ENCODE data around the gene FAM3D.

Gene FAM3D

GRCh38 chr3:58690490-58690889, 23.9 kb upstream of the FAM3D start:
- TF ChIP-seq, protein P1, sequence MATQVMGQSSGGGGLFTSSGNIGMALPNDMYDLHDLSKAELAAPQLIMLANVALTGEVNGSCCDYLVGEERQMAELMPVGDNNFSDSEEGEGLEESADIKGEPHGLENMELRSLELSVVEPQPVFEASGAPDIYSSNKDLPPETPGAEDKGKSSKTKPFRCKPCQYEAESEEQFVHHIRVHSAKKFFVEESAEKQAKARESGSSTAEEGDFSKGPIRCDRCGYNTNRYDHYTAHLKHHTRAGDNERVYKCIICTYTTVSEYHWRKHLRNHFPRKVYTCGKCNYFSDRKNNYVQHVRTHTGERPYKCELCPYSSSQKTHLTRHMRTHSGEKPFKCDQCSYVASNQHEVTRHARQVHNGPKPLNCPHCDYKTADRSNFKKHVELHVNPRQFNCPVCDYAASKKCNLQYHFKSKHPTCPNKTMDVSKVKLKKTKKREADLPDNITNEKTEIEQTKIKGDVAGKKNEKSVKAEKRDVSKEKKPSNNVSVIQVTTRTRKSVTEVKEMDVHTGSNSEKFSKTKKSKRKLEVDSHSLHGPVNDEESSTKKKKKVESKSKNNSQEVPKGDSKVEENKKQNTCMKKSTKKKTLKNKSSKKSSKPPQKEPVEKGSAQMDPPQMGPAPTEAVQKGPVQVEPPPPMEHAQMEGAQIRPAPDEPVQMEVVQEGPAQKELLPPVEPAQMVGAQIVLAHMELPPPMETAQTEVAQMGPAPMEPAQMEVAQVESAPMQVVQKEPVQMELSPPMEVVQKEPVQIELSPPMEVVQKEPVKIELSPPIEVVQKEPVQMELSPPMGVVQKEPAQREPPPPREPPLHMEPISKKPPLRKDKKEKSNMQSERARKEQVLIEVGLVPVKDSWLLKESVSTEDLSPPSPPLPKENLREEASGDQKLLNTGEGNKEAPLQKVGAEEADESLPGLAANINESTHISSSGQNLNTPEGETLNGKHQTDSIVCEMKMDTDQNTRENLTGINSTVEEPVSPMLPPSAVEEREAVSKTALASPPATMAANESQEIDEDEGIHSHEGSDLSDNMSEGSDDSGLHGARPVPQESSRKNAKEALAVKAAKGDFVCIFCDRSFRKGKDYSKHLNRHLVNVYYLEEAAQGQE (IDR thresholded peaks at IDR 0.05; ENCODE audit: insufficient read depth in 1 of 2, low read depth in 2 of 2, low read length in 2 of 2) = no peak
- TF ChIP-seq FOXP2 (optimal IDR thresholded peaks at IDR 0.05; ENCODE audit: borderline replicate concordance, extremely low read depth, extremely low read length, insufficient read depth) (no peak), TAF1 (IDR thresholded peaks at IDR 0.05; ENCODE audit: borderline replicate concordance, insufficient read depth, low read length) (no peak), SIN3A (IDR thresholded peaks at IDR 0.05; ENCODE audit: borderline replicate concordance, insufficient read depth, low read length) (no peak), POLR2AphosphoS5 (IDR thresholded peaks at IDR 0.05; ENCODE audit: low read depth, low read length) (no peak)

GRCh38 chr3:58688574-58688973, 22.0 kb upstream of the FAM3D start:
- TF ChIP-seq, protein P1 (IDR thresholded peaks at IDR 0.05; ENCODE audit: insufficient read depth in 1 of 2, low read depth in 2 of 2, low read length in 2 of 2) = no peak
- TF ChIP-seq POLR2AphosphoS5 (IDR thresholded peaks at IDR 0.05; ENCODE audit: low read depth, low read length) (no peak), FOXP2 (optimal IDR thresholded peaks at IDR 0.05; ENCODE audit: borderline replicate concordance, extremely low read depth, extremely low read length, insufficient read depth) (no peak), TAF1 (IDR thresholded peaks at IDR 0.05; ENCODE audit: borderline replicate concordance, insufficient read depth, low read length) (no peak), SIN3A (IDR thresholded peaks at IDR 0.05; ENCODE audit: borderline replicate concordance, insufficient read depth, low read length) (no peak)

- TF ChIP-seq TAF1 (IDR thresholded peaks at IDR 0.05; ENCODE audit: borderline replicate concordance, insufficient read depth, low read length) (no peak), SIN3A (IDR thresholded peaks at IDR 0.05; ENCODE audit: borderline replicate concordance, insufficient read depth, low read length) (no peak), POLR2AphosphoS5 (IDR thresholded peaks at IDR 0.05; ENCODE audit: low read depth, low read length) (no peak), FOXP2 (optimal IDR thresholded peaks at IDR 0.05; ENCODE audit: borderline replicate concordance, extremely low read depth, extremely low read length, insufficient read depth) (no peak)
- TF ChIP-seq, protein P1 (IDR thresholded peaks at IDR 0.05; ENCODE audit: insufficient read depth in 1 of 2, low read depth in 2 of 2, low read length in 2 of 2) = no peak
These were observed 20.3 kb upstream of the FAM3D start for GRCh38 chr3:58686847-58687246.

DNA sequence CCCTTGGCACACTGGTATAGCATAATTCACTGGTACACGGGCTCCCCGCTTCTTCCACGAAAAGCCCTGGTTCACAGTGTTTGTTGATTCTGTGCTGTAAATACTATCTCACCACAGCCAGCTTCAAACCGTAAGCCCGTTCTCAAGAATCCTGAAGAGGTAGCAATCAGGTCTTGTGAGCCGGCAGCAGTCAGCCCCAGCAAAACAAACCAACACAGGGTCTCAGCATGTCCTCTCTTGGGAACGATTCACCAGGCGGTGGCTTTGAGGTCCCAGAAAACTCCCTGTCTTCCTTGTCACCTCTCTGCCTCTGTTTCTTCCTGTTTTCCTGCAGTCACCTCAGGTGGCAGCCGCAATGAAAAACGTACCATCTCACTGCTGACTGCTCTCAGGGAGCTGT, 19.1 kb upstream of the FAM3D start:
- TF ChIP-seq POLR2AphosphoS5 (IDR thresholded peaks at IDR 0.05; ENCODE audit: low read depth, low read length) (no peak), FOXP2 (optimal IDR thresholded peaks at IDR 0.05; ENCODE audit: borderline replicate concordance, extremely low read depth, extremely low read length, insufficient read depth) (no peak), TAF1 (IDR thresholded peaks at IDR 0.05; ENCODE audit: borderline replicate concordance, insufficient read depth, low read length) (no peak), SIN3A (IDR thresholded peaks at IDR 0.05; ENCODE audit: borderline replicate concordance, insufficient read depth, low read length) (no peak)
- TF ChIP-seq, protein P1 (IDR thresholded peaks at IDR 0.05; ENCODE audit: insufficient read depth in 1 of 2, low read depth in 2 of 2, low read length in 2 of 2) = no peak

- TF ChIP-seq TAF1 (IDR thresholded peaks at IDR 0.05; ENCODE audit: borderline replicate concordance, insufficient read depth, low read length) (no peak), FOXP2 (optimal IDR thresholded peaks at IDR 0.05; ENCODE audit: borderline replicate concordance, extremely low read depth, extremely low read length, insufficient read depth) (no peak), SIN3A (IDR thresholded peaks at IDR 0.05; ENCODE audit: borderline replicate concordance, insufficient read depth, low read length) (no peak), POLR2AphosphoS5 (IDR thresholded peaks at IDR 0.05; ENCODE audit: low read depth, low read length) (no peak)
- TF ChIP-seq, protein P1 (IDR thresholded peaks at IDR 0.05; ENCODE audit: insufficient read depth in 1 of 2, low read depth in 2 of 2, low read length in 2 of 2) = no peak
These were observed 16.9 kb upstream of the FAM3D start for GRCh38 chr3:58683466-58683865.
